GM18507 (cell line): ENCODE results near the gene TSEN15.

Experiments used
- DNase-seq: peaks from one replicate; pipeline ENCODE4 v3.0.0; 2011; ENCODE audit warnings: low read depth; ENCODE audit not compliant: insufficient read length; ENCODE audit errors: extremely low spot score
- FAIRE-seq: peaks from 2 replicates; lab custom pipeline; 2011; peaks lifted over from hg19 to GRCh38; lab: Jason Lieb, UNC

The TSEN15 gene

GRCh38 chr1:184051485-184052193, at the start of gene TSEN15:
TSS of gene TSEN15 (plus strand) at chr1:184051730. CDS start at chr1:184051756, 26 bp downstream.
- FAIRE-seq, result peak; percentile 89

GRCh38 chr1:184002071-184002470, 49.5 kb upstream of the TSEN15 start:
- no peak for DNase-seq

More at GRCh38 chr1:184051485-184052193, at the start of gene TSEN15:
- DNase-seq, result peak; percentile 66

GRCh38 chr1:184004935-184005334, 46.6 kb upstream of the TSEN15 start:
- FAIRE-seq, result no peak

More at GRCh38 chr1:184002071-184002470, 49.5 kb upstream of the TSEN15 start:
- no peak for FAIRE-seq

GRCh38 chr1:184005506-184005905, 46.0 kb upstream of the TSEN15 start:
- DNase-seq (no peak), FAIRE-seq (no peak)

More at GRCh38 chr1:184004935-184005334, 46.6 kb upstream of the TSEN15 start:
- no peak for DNase-seq

- no peak for DNase-seq
Measured at GRCh38 chr1:184010788-184011187, 40.7 kb upstream of the TSEN15 start.

GRCh38 chr1:184012187-184012586, 39.3 kb upstream of the TSEN15 start:
- FAIRE-seq (no peak), DNase-seq (no peak)

More at GRCh38 chr1:184010788-184011187, 40.7 kb upstream of the TSEN15 start:
- no peak for FAIRE-seq

- FAIRE-seq (no peak), DNase-seq (no peak)
Measured at GRCh38 chr1:184014271-184014670, 37.3 kb upstream of the TSEN15 start.

- DNase-seq (no peak), FAIRE-seq (no peak)
Measured at GRCh38 chr1:184016169-184016568, 35.4 kb upstream of the TSEN15 start.

GRCh38 chr1:184017306-184017705, 34.2 kb upstream of the TSEN15 start:
- DNase-seq (no peak), FAIRE-seq (no peak)

GRCh38 chr1:184018622-184019021, 32.9 kb upstream of the TSEN15 start:
- DNase-seq (no peak), FAIRE-seq (no peak)

GRCh38 chr1:184019069-184019468, 32.5 kb upstream of the TSEN15 start:
- DNase-seq (no peak), FAIRE-seq (no peak)

- FAIRE-seq (no peak), DNase-seq (no peak)
Measured at GRCh38 chr1:184019506-184019905, 32.0 kb upstream of the TSEN15 start.

GRCh38 chr1:184020328-184020727, 31.2 kb upstream of the TSEN15 start:
- FAIRE-seq, result no peak
- DNase-seq, result no peak

- FAIRE-seq (no peak), DNase-seq (no peak)
Measured at GRCh38 chr1:184020855-184021254, 30.7 kb upstream of the TSEN15 start.

GRCh38 chr1:184021728-184022127, 29.8 kb upstream of the TSEN15 start:
- FAIRE-seq (no peak), DNase-seq (no peak)

- no peak for FAIRE-seq
- no peak for DNase-seq
Measured at GRCh38 chr1:184022668-184023067, 28.9 kb upstream of the TSEN15 start.

GRCh38 chr1:184023171-184023570, 28.4 kb upstream of the TSEN15 start:
- DNase-seq (no peak), FAIRE-seq (no peak)

- FAIRE-seq (no peak), DNase-seq (no peak)
Measured at GRCh38 chr1:184025242-184025675, 26.3 kb upstream of the TSEN15 start.

GRCh38 chr1:184027826-184028695, 23.5 kb upstream of the TSEN15 start:
- no peak for DNase-seq
- FAIRE-seq, result no peak

- DNase-seq, result no peak
- no peak for FAIRE-seq
Measured at GRCh38 chr1:184028854-184029623, 22.5 kb upstream of the TSEN15 start.
